Astrocyte (in vitro differentiated cells and primary cell): ENCODE results near the gene LRIG1. TPM values are rescaled to one million over a fixed set of nuclear protein-coding genes. Genes with fewer than 3 reads are reported as not detected.

Source experiments
- DNase-seq: peaks from one replicate; pipeline ENCODE4 v3.0.0-alpha.2; 2010; ENCODE audit warnings: low read depth
- FAIRE-seq: peaks from 2 replicates; lab custom pipeline; 2011; peaks lifted over from hg19 to GRCh38; lab: Jason Lieb, UNC
- H2AFZ ChIP-seq: 2 replicates; pipeline ENCODE4 v1.6.0; 2012; ENCODE audit warnings: low read depth, low read length, inconsistent platforms
- H3K27ac ChIP-seq: 2 replicates; pipeline ENCODE4 v1.5.1; 2011; ENCODE audit warnings: low read depth, low read length, inconsistent platforms
- H3K27me3 ChIP-seq: 2 replicates; pipeline ENCODE4 v1.6.0; 2011; ENCODE audit warnings: low read length, inconsistent platforms; ENCODE audit not compliant: insufficient read depth
- H3K36me3 ChIP-seq: 2 replicates; pipeline ENCODE4 v1.5.1; 2011; ENCODE audit warnings: low read length, inconsistent platforms; ENCODE audit not compliant: insufficient read depth
- H3K4me1 ChIP-seq: 2 replicates; pipeline ENCODE4 v1.5.1; 2011; ENCODE audit warnings: low read length, inconsistent platforms; ENCODE audit not compliant: insufficient read depth
- H3K4me2 ChIP-seq: 2 replicates; pipeline ENCODE4 v1.6.0; 2012; ENCODE audit warnings: low read length, inconsistent platforms
- H3K4me3 ChIP-seq: 2 replicates; pipeline ENCODE4 v1.5.1; 2011; ENCODE audit warnings: low read depth, mild to moderate bottlenecking, low read length, inconsistent platforms; ENCODE audit not compliant: insufficient read depth
- H3K79me2 ChIP-seq: 2 replicates; pipeline ENCODE4 v1.6.0; 2012; ENCODE audit warnings: mild to moderate bottlenecking, low read length, inconsistent platforms; ENCODE audit not compliant: insufficient read depth
- H3K9ac ChIP-seq: 2 replicates; pipeline ENCODE4 v1.6.0; 2012; ENCODE audit warnings: mild to moderate bottlenecking, low read length, inconsistent platforms
- H3K9me3 ChIP-seq: 2 replicates; pipeline ENCODE4 v1.5.1; 2012; ENCODE audit warnings: low read depth, mild to moderate bottlenecking, low read length, inconsistent platforms; ENCODE audit not compliant: insufficient read depth
- H4K20me1 ChIP-seq: 2 replicates; pipeline ENCODE4 v1.6.0; 2012; ENCODE audit warnings: low read length, inconsistent platforms; ENCODE audit not compliant: insufficient read depth
- H3K27ac Mint-ChIP-seq: one replicate; pipeline ENCODE4 v1.8.0; 2021; ENCODE audit warnings: mild to moderate bottlenecking, mixed read lengths; ENCODE audit not compliant: unreplicated experiment
- H3K27me3 Mint-ChIP-seq: one replicate; pipeline ENCODE4 v1.8.0; 2021; ENCODE audit warnings: low read depth, mixed read lengths; ENCODE audit not compliant: unreplicated experiment
- H3K36me3 Mint-ChIP-seq: one replicate; pipeline ENCODE4 v1.8.0; 2021; ENCODE audit warnings: low read depth, mixed read lengths; ENCODE audit not compliant: unreplicated experiment
- H3K4me1 Mint-ChIP-seq: one replicate; pipeline ENCODE4 v1.8.0; 2021; ENCODE audit warnings: low read depth, mixed read lengths; ENCODE audit not compliant: unreplicated experiment
- H3K4me3 Mint-ChIP-seq: one replicate; pipeline ENCODE4 v1.8.0; 2021; ENCODE audit warnings: mild to moderate bottlenecking, moderate library complexity, mixed read lengths; ENCODE audit not compliant: unreplicated experiment
- H3K9me3 Mint-ChIP-seq: one replicate; pipeline ENCODE4 v1.8.0; 2021; ENCODE audit warnings: mild to moderate bottlenecking, mixed read lengths; ENCODE audit not compliant: unreplicated experiment
- CTCF ChIP-seq: IDR thresholded peaks from 2 replicates; pipeline ENCODE4 v1.5.1; 2011; ENCODE audit warnings: low read depth, mild to moderate bottlenecking, inconsistent platforms, low read length, moderate library complexity; ENCODE audit not compliant: insufficient read depth
- EZH2 ChIP-seq: IDR thresholded peaks from 2 replicates; pipeline ENCODE4 v1.6.1; 2012; ENCODE audit warnings: mild to moderate bottlenecking, low read length, inconsistent platforms; ENCODE audit not compliant: insufficient read depth
- total RNA-seq: library from RNA; stranded (reverse); gene quantifications from 2 replicates; pipeline ENCODE4 v1.2.1, GENCODE V29; 2021

LRIG1 gene
- total RNA-seq, 1 donor from 2014 or later = 39.7 TPM

GRCh38 chr3:66487465-66487864, 13.4 kb downstream of the LRIG1 start:
- H3K4me3 ChIP-seq = no peak overlapping the region
- H3K9me3 ChIP-seq = no peaks in the 10 kb centered on the region
- TF ChIP-seq CTCF = no peak
- no peak for TF ChIP-seq EZH2
- Mint-ChIP-seq H3K4me1 (peaks cover 71% of the 10 kb centered on the region), H3K9me3 (no peaks in the 10 kb centered on the region), H3K27me3 (no peaks in the 10 kb centered on the region), H3K4me3 (no peak overlapping the region), H3K36me3 (no peaks in the 10 kb centered on the region), H3K27ac (no peak overlapping the region)
- H3K9ac ChIP-seq = peak overlapping the region; percentile 61
- peaks cover 94% of the 10 kb centered on the region for H3K79me2 ChIP-seq
- no peak overlapping the region for H2AFZ ChIP-seq
- H3K27me3 ChIP-seq = no peaks in the 10 kb centered on the region
- H3K4me1 ChIP-seq = peaks cover 58% of the 10 kb centered on the region
- no peaks in the 10 kb centered on the region for H3K36me3 ChIP-seq
- H3K4me2 ChIP-seq = peak overlapping the region; percentile 49
- no peak for FAIRE-seq
- H3K27ac ChIP-seq = peak overlapping the region; percentile 79
- peak; percentile 80 for DNase-seq
- peaks cover 5% of the 10 kb centered on the region for H4K20me1 ChIP-seq

- TF ChIP-seq EZH2 = no peak
- no peak for TF ChIP-seq CTCF
- FAIRE-seq = peak; percentile 47
- H3K4me2 ChIP-seq = peak overlapping the region; percentile 49
- Mint-ChIP-seq H3K4me1 (peaks cover 70% of the 10 kb centered on the region), H3K27me3 (no peaks in the 10 kb centered on the region), H3K4me3 (no peak overlapping the region), H3K9me3 (no peaks in the 10 kb centered on the region), H3K36me3 (no peaks in the 10 kb centered on the region), H3K27ac (peak overlapping the region; percentile 97)
- no peak overlapping the region for H2AFZ ChIP-seq
- H3K27ac ChIP-seq = peak overlapping the region; percentile 79
- no peaks in the 10 kb centered on the region for H3K27me3 ChIP-seq
- H3K4me1 ChIP-seq = peaks cover 65% of the 10 kb centered on the region
- DNase-seq = peak; percentile 92
- peaks cover 94% of the 10 kb centered on the region for H3K79me2 ChIP-seq
- peak overlapping the region; percentile 61 for H3K9ac ChIP-seq
- H3K4me3 ChIP-seq = no peak overlapping the region
- H3K9me3 ChIP-seq = no peaks in the 10 kb centered on the region
- no peaks in the 10 kb centered on the region for H3K36me3 ChIP-seq
- no peaks in the 10 kb centered on the region for H4K20me1 ChIP-seq
These were observed 14.2 kb downstream of the LRIG1 start for GRCh38 chr3:66486646-66487045.

GRCh38 chr3:66486202-66486601, 14.6 kb downstream of the LRIG1 start:
- no peak overlapping the region for H3K4me3 ChIP-seq
- Mint-ChIP-seq H3K36me3 (no peaks in the 10 kb centered on the region), H3K27ac (peak overlapping the region; percentile 97), H3K4me3 (peak overlapping the region; percentile 15), H3K27me3 (no peaks in the 10 kb centered on the region), H3K4me1 (peaks cover 71% of the 10 kb centered on the region), H3K9me3 (no peaks in the 10 kb centered on the region)
- TF ChIP-seq EZH2 (no peak), CTCF (no peak)
- no peaks in the 10 kb centered on the region for H4K20me1 ChIP-seq
- peak overlapping the region; percentile 61 for H3K9ac ChIP-seq
- H3K9me3 ChIP-seq = no peaks in the 10 kb centered on the region
- peak overlapping the region; percentile 79 for H3K27ac ChIP-seq
- peak; percentile 80 for DNase-seq
- H3K4me2 ChIP-seq = peak overlapping the region; percentile 49
- H3K4me1 ChIP-seq = peaks cover 68% of the 10 kb centered on the region
- H3K79me2 ChIP-seq = peaks cover 94% of the 10 kb centered on the region
- no peak for FAIRE-seq
- H3K36me3 ChIP-seq = no peaks in the 10 kb centered on the region
- H3K27me3 ChIP-seq = no peaks in the 10 kb centered on the region
- H2AFZ ChIP-seq = no peak overlapping the region
